Panc1 (cell line): Measurements from ENCODE around the gene TMEM50A. TPM values are rescaled to one million over a fixed set of nuclear protein-coding genes. Genes with fewer than 3 reads are reported as not detected.
A peak's percentile ranks its signal among the peaks of the same experiment; 100 is the strongest.

Source experiments
- ATAC-seq: fragments of 200-7000 bp; cut with Tn5 transposase; 2 replicates; pipeline ENCODE4 v1.9.1; 2020; ENCODE audit warnings: mild to moderate bottlenecking, moderate library complexity
- BruUV-seq: library from RNA; stranded (reverse); fragments of 400-500 nt; replicated peaks from 2 replicates; lab custom pipeline; 2021; lab: Mats Ljungman, UMichigan
- CTCF ChIA-PET: fragments of 300-600 bp; sonication (Branson Sonifier 250); formaldehyde crosslinking; loops from one replicate; lab custom pipeline; 2022; ENCODE audit warnings: antibody characterized with exemption; lab: Charles Lee
- POLR2A ChIA-PET: fragments of 300-600 bp; sonication (Branson Sonifier 250); formaldehyde crosslinking; loops from one replicate; lab custom pipeline; 2022; ENCODE audit warnings: antibody characterized with exemption; lab: Charles Lee
- DNase-seq: peaks from one replicate; pipeline ENCODE4 v3.0.0-alpha.2; 2010; ENCODE audit warnings: low read depth, low spot score
- H3K27ac ChIP-seq: 2 replicates; pipeline ENCODE4 v1.5.1; 2011; ENCODE audit warnings: mild to moderate bottlenecking, low read length, inconsistent platforms
- H3K27me3 ChIP-seq: fragments of 200-500 bp; sonication (Bioruptor generic); 2 replicates; pipeline ENCODE4 v1.6.0; 2014; ENCODE audit warnings: low read length, inconsistent platforms; ENCODE audit not compliant: control insufficient read depth, insufficient read depth
- H3K36me3 ChIP-seq: fragments of 200-500 bp; sonication (Bioruptor generic); 2 replicates; pipeline ENCODE4 v1.5.1; 2014; ENCODE audit warnings: inconsistent platforms, mild to moderate bottlenecking, low read length, moderate library complexity; ENCODE audit not compliant: control insufficient read depth, insufficient read depth
- H3K4me1 ChIP-seq: 2 replicates; pipeline ENCODE4 v1.5.1; 2011; ENCODE audit warnings: inconsistent platforms, mild to moderate bottlenecking, low read length, moderate library complexity; ENCODE audit not compliant: control insufficient read depth, insufficient read depth
- H3K4me3 ChIP-seq, 2 experiments: 2 replicates each; pipeline ENCODE4 v1.5.1; 2011 to 2012; ENCODE audit warnings: low read depth in 2 of 2, low read length in 2 of 2, mild to moderate bottlenecking in 2 of 2, inconsistent platforms in 1 of 2, moderate library complexity in 1 of 2
- H3K9me3 ChIP-seq: fragments of 200-500 bp; sonication (Bioruptor generic); 2 replicates; pipeline ENCODE4 v1.5.1; 2014; ENCODE audit warnings: low read depth, mild to moderate bottlenecking, inconsistent platforms, low read length, moderate library complexity; ENCODE audit not compliant: control insufficient read depth, insufficient read depth
- CTCF ChIP-seq: fragments of 450-650 bp; IDR thresholded peaks from 2 replicates; pipeline ENCODE4 v1.5.1; 2017; ENCODE audit warnings: mild to moderate bottlenecking
- POLR2AphosphoS5 ChIP-seq: IDR thresholded peaks from 2 replicates; pipeline ENCODE4 v1.6.1; 2012; ENCODE audit warnings: mild to moderate bottlenecking, low read depth, low read length, moderate library complexity
- SIN3A ChIP-seq: IDR thresholded peaks from 2 replicates; pipeline ENCODE4 v1.6.1; 2012; ENCODE audit warnings: low read depth, mild to moderate bottlenecking, low read length, moderate library complexity, borderline replicate concordance; ENCODE audit not compliant: insufficient read depth
- TCF7L2 ChIP-seq: IDR thresholded peaks from 2 replicates; pipeline ENCODE4 v1.6.1; 2011; ENCODE audit warnings: mild to moderate bottlenecking, low read depth, low read length, inconsistent platforms
- in situ Hi-C: cut with HindIII; loops from 2 replicates; pipeline ENCODE4 v1.10.0; 2016; ENCODE audit warnings: low sequenced_read_pairs, low pct_unique_long_range_greater_than_20kb
- intact Hi-C: fragments of 100-400 bp; cut with micrococcal nuclease; formaldehyde crosslinking; loops from one replicate; pipeline ENCODE4 v1.10.0; 2022; ENCODE audit not compliant: unreplicated experiment
- total RNA-seq: library from RNA; stranded (reverse); gene quantifications from one replicate; pipeline ENCODE4 v1.2.1, GENCODE V29; 2021; ENCODE audit not compliant: unreplicated experiment
- TF ChIP-seq, protein P1 (sequence below), 2 experiments: IDR thresholded peaks; 2 replicates each; pipeline ENCODE4 v1.6.1; 2011 to 2012; ENCODE audit warnings: low read depth in 2 of 2, control low read depth in 1 of 2, low read length in 1 of 2, mild to moderate bottlenecking in 1 of 2, moderate library complexity in 1 of 2; ENCODE audit not compliant: insufficient read depth in 1 of 2

The TMEM50A gene
- total RNA-seq, 1 experiment from 2014 or later, result 124 TPM

DNA sequence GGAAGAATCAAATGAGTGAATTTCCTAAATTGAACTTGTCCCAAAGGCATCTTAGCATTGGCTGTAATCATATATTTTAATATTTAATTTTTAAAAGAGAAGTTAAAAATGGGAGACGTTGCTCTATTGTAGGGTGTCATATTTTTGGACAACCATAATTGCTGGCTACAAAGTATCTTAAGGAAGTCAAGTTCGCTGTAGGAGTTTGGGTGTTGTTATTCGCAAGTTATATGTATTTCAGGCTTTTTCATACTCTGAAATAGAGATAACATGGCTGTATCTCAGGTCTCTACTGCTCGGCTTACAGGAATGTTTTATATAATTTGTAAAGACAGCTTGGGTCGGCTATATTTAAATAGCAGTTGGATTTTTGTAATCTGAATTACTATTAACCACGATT lies 852 bp downstream of the TMEM50A start:
- CTCF ChIA-PET, result no interaction called here
- ATAC-seq (no peak), DNase-seq (no peak)
- BruUV-seq, result TSS peak; percentile 63
- POLR2A ChIA-PET, result no interaction called here
- H3K4me3 ChIP-seq, result peak overlapping the region; percentile 65 to 94
- in situ Hi-C loops (no loop called here), intact Hi-C loops (no loop called here)
- H3K27me3 ChIP-seq, result no peaks in the 10 kb centered on the region
- TF ChIP-seq, protein P1, sequence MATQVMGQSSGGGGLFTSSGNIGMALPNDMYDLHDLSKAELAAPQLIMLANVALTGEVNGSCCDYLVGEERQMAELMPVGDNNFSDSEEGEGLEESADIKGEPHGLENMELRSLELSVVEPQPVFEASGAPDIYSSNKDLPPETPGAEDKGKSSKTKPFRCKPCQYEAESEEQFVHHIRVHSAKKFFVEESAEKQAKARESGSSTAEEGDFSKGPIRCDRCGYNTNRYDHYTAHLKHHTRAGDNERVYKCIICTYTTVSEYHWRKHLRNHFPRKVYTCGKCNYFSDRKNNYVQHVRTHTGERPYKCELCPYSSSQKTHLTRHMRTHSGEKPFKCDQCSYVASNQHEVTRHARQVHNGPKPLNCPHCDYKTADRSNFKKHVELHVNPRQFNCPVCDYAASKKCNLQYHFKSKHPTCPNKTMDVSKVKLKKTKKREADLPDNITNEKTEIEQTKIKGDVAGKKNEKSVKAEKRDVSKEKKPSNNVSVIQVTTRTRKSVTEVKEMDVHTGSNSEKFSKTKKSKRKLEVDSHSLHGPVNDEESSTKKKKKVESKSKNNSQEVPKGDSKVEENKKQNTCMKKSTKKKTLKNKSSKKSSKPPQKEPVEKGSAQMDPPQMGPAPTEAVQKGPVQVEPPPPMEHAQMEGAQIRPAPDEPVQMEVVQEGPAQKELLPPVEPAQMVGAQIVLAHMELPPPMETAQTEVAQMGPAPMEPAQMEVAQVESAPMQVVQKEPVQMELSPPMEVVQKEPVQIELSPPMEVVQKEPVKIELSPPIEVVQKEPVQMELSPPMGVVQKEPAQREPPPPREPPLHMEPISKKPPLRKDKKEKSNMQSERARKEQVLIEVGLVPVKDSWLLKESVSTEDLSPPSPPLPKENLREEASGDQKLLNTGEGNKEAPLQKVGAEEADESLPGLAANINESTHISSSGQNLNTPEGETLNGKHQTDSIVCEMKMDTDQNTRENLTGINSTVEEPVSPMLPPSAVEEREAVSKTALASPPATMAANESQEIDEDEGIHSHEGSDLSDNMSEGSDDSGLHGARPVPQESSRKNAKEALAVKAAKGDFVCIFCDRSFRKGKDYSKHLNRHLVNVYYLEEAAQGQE (IDR thresholded peaks at IDR 0.05; ENCODE audit: insufficient read depth in 1 of 2, low read depth in 2 of 2, low read length in 1 of 2), result no peak
- no peak for TF ChIP-seq CTCF
- TF ChIP-seq POLR2AphosphoS5, result no peak
- no peak for TF ChIP-seq SIN3A
- H3K4me1 ChIP-seq, result peaks cover 2% of the 10 kb centered on the region; the same call in 1 of the 2 replicates
- H3K27ac ChIP-seq, result peak overlapping the region; percentile 87
- H3K36me3 ChIP-seq, result peaks cover 6% of the 10 kb centered on the region; the same call in 1 of the 2 replicates
- no peaks in the 10 kb centered on the region for H3K9me3 ChIP-seq

GRCh38 chr1:25341746-25342145 lies 3.6 kb downstream of the TMEM50A start:
- DNase-seq (no peak), ATAC-seq (no peak)
- H3K36me3 ChIP-seq, result peaks cover 6% of the 10 kb centered on the region
- no TSS peak for BruUV-seq
- CTCF ChIA-PET, result no interaction called here
- intact Hi-C loops (no loop called here), in situ Hi-C loops (no loop called here)
- no peaks in the 10 kb centered on the region for H3K9me3 ChIP-seq
- peaks cover 2% of the 10 kb centered on the region; the same call in 1 of the 2 replicates for H3K4me1 ChIP-seq
- H3K27me3 ChIP-seq, result no peaks in the 10 kb centered on the region
- H3K4me3 ChIP-seq, result no peak overlapping the region
- TF ChIP-seq POLR2AphosphoS5, result no peak
- TF ChIP-seq, protein P1 (IDR thresholded peaks at IDR 0.05; ENCODE audit: insufficient read depth in 1 of 2, low read depth in 2 of 2, low read length in 1 of 2), result no peak
- TF ChIP-seq CTCF, result no peak
- TF ChIP-seq SIN3A, result no peak
- TF ChIP-seq TCF7L2, result no peak
- no peak overlapping the region for H3K27ac ChIP-seq
- POLR2A ChIA-PET, result no interaction called here
